Cardiac fibroblast (primary cell): ENCODE data around the gene THAP2.
A peak's percentile ranks its signal among the peaks of the same experiment; 100 is the strongest.

Experiments used
- DNase-seq, 2 donors: peaks; one replicate each; pipeline versions ENCODE4 v3.0.0 to v3.0.0-alpha.2; 2010; ENCODE audit warnings: low read depth in 2 of 2
- H3K4me3 ChIP-seq, 2 donors: replicated peaks in 1 of 2; 1 replicate in 1 of 2; 2 replicates in 1 of 2; pipeline ENCODE4 v1.5.1; 2011; ENCODE audit warnings: low read depth in 2 of 2, low read length in 2 of 2, mild to moderate bottlenecking in 2 of 2, moderate library complexity in 1 of 2
- TF ChIP-seq, protein P1 (sequence below): IDR thresholded peaks from one replicate; pipeline ENCODE4 v1.5.1; 2011; ENCODE audit warnings: low read depth, mild to moderate bottlenecking, low read length, inconsistent platforms

The THAP2 gene

DNA sequence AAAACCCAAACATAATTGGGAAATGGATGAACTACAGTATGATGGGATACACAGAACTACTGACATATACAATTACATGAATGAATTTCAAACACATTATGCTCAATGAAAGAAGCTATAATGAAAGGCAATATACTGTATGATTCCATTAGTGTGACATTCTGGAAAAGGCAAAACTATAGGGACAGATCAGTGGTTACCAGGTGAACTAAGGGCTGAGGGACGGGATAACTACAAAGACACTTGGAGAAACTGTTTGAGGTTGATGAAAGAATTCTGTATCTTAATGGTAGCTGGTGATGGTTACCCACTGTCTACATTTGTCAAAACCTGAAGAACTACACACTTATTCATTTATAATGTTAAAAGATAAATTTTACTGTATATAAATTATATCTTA is 8.2 kb upstream of the THAP2 start:
- no peak for DNase-seq
- no peak overlapping the region for H3K4me3 ChIP-seq
- TF ChIP-seq, protein P1, sequence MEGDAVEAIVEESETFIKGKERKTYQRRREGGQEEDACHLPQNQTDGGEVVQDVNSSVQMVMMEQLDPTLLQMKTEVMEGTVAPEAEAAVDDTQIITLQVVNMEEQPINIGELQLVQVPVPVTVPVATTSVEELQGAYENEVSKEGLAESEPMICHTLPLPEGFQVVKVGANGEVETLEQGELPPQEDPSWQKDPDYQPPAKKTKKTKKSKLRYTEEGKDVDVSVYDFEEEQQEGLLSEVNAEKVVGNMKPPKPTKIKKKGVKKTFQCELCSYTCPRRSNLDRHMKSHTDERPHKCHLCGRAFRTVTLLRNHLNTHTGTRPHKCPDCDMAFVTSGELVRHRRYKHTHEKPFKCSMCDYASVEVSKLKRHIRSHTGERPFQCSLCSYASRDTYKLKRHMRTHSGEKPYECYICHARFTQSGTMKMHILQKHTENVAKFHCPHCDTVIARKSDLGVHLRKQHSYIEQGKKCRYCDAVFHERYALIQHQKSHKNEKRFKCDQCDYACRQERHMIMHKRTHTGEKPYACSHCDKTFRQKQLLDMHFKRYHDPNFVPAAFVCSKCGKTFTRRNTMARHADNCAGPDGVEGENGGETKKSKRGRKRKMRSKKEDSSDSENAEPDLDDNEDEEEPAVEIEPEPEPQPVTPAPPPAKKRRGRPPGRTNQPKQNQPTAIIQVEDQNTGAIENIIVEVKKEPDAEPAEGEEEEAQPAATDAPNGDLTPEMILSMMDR, result no peak

- TF ChIP-seq, protein P1, result no peak
- no peak overlapping the region for H3K4me3 ChIP-seq
- DNase-seq, result no peak
These were observed 7.4 kb upstream of the THAP2 start for GRCh38 chr12:71656740-71657139.

- DNase-seq, result peak; percentile 56 to 79
- H3K4me3 ChIP-seq, result peak overlapping the region; percentile 86 to 95
- TF ChIP-seq, protein P1, result no peak
These were observed 2.0 kb upstream of the THAP2 start for GRCh38 chr12:71661977-71662530.

GRCh38 chr12:71662849-71663560 is 1.1 kb upstream of the THAP2 start:
- TF ChIP-seq, protein P1, result no peak
- peak; percentile 61 to 82 for DNase-seq

DNA sequence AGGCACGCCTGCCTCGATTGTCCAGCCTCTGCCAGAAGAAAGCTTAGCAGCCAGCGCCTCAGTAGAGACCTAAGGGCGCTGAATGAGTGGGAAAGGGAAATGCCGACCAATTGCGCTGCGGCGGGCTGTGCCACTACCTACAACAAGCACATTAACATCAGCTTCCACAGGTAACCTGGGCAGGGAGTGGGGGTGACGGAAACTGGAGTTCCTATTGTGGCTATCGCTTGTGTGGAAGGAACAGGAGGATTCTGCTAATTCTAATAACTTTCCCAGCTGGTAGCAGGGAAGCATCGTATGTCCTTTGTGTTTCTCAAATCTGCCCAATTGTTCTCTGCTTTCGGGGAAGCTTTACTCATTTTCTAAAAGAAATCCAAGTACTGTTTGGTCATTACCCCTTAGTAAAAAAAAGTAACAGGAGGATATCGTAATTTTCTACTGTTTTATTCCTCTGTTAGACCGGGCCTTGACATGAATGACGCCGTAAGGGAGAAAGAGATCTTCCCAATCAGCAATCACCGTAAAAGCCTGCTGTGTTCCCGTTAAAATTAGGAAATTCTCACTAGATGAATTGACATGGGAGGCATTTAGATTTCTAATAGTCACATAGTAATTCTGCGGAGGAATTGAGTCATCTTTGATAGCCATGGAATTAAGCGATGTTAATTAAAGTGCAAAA is 449 bp downstream of the THAP2 start:
- DNase-seq, result no peak
- TF ChIP-seq, protein P1, result no peak
- peak overlapping the region; percentile 86 to 95 for H3K4me3 ChIP-seq

More at GRCh38 chr12:71662849-71663560, 1.1 kb upstream of the THAP2 start:
- peak overlapping the region; percentile 86 to 95 for H3K4me3 ChIP-seq

DNA sequence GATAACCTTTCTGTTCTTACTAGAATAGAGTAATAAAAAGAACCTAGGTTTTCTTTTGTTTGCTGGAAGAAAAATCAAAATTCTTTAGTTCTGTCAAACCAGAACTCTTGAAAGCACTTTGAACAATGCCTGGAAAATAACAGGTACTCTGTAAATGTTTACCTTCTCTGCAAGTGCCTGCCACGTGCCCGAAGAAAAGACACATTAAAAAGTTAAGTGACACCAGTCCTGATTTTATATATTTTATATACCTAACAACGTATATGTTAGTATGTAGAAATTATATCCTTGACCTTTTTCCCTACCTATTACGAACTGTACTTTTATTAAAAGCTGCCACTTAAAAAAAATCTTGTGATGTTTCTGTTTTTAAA is 976 bp downstream of the THAP2 start:
- DNase-seq, result no peak
- H3K4me3 ChIP-seq, result peak overlapping the region; percentile 86 to 95
- TF ChIP-seq, protein P1, result no peak
